A673 (cell line): ENCODE results near the gene PPP1R18. TPM values are rescaled to one million over a fixed set of nuclear protein-coding genes. Genes with fewer than 3 reads are reported as not detected.

ENCODE experiments used
- BruUV-seq: library from RNA; stranded (reverse); fragments of 400-500 nt; replicated peaks from 2 replicates; lab custom pipeline; 2021; lab: Mats Ljungman, UMichigan
- CTCF ChIA-PET: fragments of 300-600 bp; sonication (Branson Sonifier 250); formaldehyde crosslinking; loops from one replicate; lab custom pipeline; 2022; ENCODE audit warnings: antibody characterized with exemption; lab: Charles Lee
- POLR2A ChIA-PET: fragments of 300-600 bp; sonication (Branson Sonifier 250); formaldehyde crosslinking; loops from one replicate; lab custom pipeline; 2022; ENCODE audit warnings: antibody characterized with exemption; ENCODE audit not compliant: low non-redundant PET; lab: Charles Lee
- DNase-seq: peaks from one replicate; pipeline ENCODE4 v3.0.0-alpha.2; 2015; ENCODE audit warnings: low spot score
- H3K27ac ChIP-seq: fragments of 200-600 bp; sonication (generic); 2 replicates; pipeline ENCODE4 v1.5.1; 2016; ENCODE audit warnings: mixed run types, low read depth, mild to moderate bottlenecking, mixed read lengths, antibody characterized with exemption, low read length; ENCODE audit not compliant: poor library complexity, severe bottlenecking
- H3K27me3 ChIP-seq: fragments of 200-600 bp; sonication (generic); replicated peaks from 2 replicates; pipeline ENCODE4 v1.6.1; 2017; ENCODE audit warnings: mixed run types, low read depth, mild to moderate bottlenecking, mixed read lengths, antibody characterized with exemption, low read length; ENCODE audit not compliant: insufficient read depth, poor library complexity
- H3K36me3 ChIP-seq: fragments of 200-600 bp; sonication (generic); 2 replicates; pipeline ENCODE4 v1.6.1; 2016; ENCODE audit warnings: mixed run types, mild to moderate bottlenecking, mixed read lengths, antibody characterized with exemption, low read length; ENCODE audit not compliant: insufficient read depth, poor library complexity, severe bottlenecking
- H3K4me1 ChIP-seq: fragments of 200-600 bp; sonication (generic); 2 replicates; pipeline ENCODE4 v1.6.1; 2017; ENCODE audit warnings: mixed run types, mild to moderate bottlenecking, mixed read lengths, antibody characterized with exemption, low read length; ENCODE audit not compliant: insufficient read depth, poor library complexity, severe bottlenecking
- H3K4me3 ChIP-seq: fragments of 200-600 bp; sonication (generic); 2 replicates; pipeline ENCODE4 v1.5.1; 2016; ENCODE audit warnings: low read depth, mixed run types, mild to moderate bottlenecking, mixed read lengths, low read length; ENCODE audit not compliant: poor library complexity, severe bottlenecking
- H3K9me3 ChIP-seq: fragments of 200-600 bp; sonication (generic); 2 replicates; pipeline ENCODE4 v1.6.1; 2016; ENCODE audit warnings: mixed run types, low read depth, mild to moderate bottlenecking, mixed read lengths, antibody characterized with exemption, low read length; ENCODE audit not compliant: poor library complexity, severe bottlenecking
- CTCF ChIP-seq: fragments of 300-800, 200-600 bp; sonication (generic); conservative IDR thresholded peaks from 2 replicates; pipeline ENCODE4 v1.5.1; 2017; ENCODE audit warnings: low read depth, mild to moderate bottlenecking, antibody characterized with exemption, low read length, moderate library complexity, mixed read lengths
- EZH2 ChIP-seq: fragments of 200-600 bp; sonication (generic); IDR thresholded peaks from 2 replicates; pipeline ENCODE4 v1.6.1; 2017; ENCODE audit warnings: borderline replicate concordance, low read depth, mild to moderate bottlenecking, mixed read lengths, antibody characterized with exemption, low read length; ENCODE audit not compliant: poor library complexity, severe bottlenecking
- intact Hi-C: fragments of 100-400 bp; cut with micrococcal nuclease; formaldehyde crosslinking; loops from one replicate; pipeline ENCODE4 v1.10.0; 2022; ENCODE audit not compliant: unreplicated experiment
- total RNA-seq: library from RNA; stranded (reverse); gene quantifications from 2 replicates; pipeline ENCODE4 v1.2.3, GENCODE V29; 2021

Gene PPP1R18
- total RNA-seq, 1 experiment from 2014 or later: 50.3 TPM

DNA sequence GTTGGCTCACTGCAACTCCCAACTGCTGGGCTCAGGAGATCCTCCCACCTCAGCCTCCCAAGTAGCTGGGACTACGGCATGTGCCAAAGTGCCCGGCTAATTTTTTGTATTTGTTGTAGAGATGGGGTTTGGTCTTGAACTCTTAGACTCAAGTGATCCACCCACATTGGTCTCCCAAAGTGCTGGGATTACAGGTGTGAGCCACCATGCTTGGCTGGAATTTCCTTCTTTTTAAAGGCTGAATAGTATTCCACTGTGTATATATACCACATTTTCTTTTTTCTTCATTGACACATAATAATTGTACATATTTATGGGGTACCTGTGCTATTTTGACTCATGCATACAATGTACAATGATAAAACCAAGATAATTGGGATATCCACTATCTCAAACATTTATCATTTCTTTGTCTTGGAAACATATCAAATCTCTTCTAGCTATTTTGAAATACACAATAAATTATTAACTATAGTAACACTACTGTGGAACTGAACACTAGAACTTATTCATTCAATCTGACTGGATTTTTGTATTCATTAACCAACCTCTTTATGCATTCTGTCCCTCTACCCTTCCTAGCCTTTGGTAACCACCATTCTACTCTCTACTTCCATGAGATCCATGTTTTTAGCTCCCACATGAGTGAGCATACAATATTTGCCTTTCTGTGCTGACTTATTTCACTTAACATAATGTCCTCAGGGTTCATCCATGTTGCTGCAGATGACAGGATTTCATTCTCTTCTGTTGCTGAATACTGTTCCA lies 22.8 kb upstream of the PPP1R18 start:
- no peak overlapping the region for H3K27ac ChIP-seq
- H3K9me3 ChIP-seq: no peaks in the 10 kb centered on the region
- BruUV-seq: no TSS peak
- ChIA-PET POLR2A (no interaction called here), CTCF (no interaction called here)
- TF ChIP-seq EZH2 (no peak), CTCF (no peak)
- no peak overlapping the region for H3K4me3 ChIP-seq
- intact Hi-C loops: no loop called here
- H3K27me3 ChIP-seq: no peaks in the 10 kb centered on the region
- peaks cover 71% of the 10 kb centered on the region for H3K36me3 ChIP-seq
- peaks cover 5% of the 10 kb centered on the region for H3K4me1 ChIP-seq
- DNase-seq: no peak

DNA sequence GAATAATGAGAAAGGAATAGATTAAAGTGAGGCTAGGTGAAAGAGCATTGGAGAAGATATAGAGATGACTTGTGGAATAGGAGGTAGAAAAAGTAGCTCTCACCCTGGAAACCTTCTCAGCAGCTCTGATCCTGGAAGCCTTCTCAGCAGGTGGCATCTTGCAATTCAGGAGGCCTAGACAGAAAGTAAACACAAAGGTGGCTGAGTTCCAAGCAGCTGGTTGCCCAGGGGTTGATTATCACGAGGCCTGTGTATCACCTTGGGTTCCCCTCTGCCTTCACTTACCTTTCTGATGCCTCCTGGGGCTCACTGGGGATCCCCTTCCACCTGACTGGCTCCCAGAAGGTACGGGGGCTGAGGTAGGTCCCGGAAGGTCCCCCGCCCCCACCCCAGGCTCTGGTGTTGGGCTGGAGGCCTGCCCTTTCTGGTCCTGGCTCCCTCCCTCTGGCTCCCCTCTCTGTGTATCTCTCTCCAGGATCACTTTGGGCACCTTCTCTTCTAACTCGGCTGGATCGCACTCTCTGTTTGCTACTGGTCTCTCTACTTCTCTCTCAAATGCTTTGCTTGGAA lies 20.9 kb upstream of the PPP1R18 start:
- H3K4me1 ChIP-seq: peaks cover 5% of the 10 kb centered on the region
- TF ChIP-seq CTCF (no peak), EZH2 (no peak)
- intact Hi-C loops: no loop called here
- POLR2A ChIA-PET: no interaction called here
- no peaks in the 10 kb centered on the region for H3K9me3 ChIP-seq
- H3K27me3 ChIP-seq: no peaks in the 10 kb centered on the region
- no TSS peak for BruUV-seq
- CTCF ChIA-PET: no interaction called here
- H3K36me3 ChIP-seq: peaks cover 58% of the 10 kb centered on the region
- no peak for DNase-seq
- H3K27ac ChIP-seq: peak overlapping the region; percentile 50
- no peak overlapping the region for H3K4me3 ChIP-seq

GRCh38 chr6:30705620-30706019 lies 19.2 kb upstream of the PPP1R18 start:
- no peak overlapping the region for H3K4me3 ChIP-seq
- intact Hi-C loops: no loop called here
- TF ChIP-seq EZH2 (no peak), CTCF (no peak)
- H3K36me3 ChIP-seq: peaks cover 47% of the 10 kb centered on the region
- DNase-seq: no peak
- no peaks in the 10 kb centered on the region for H3K27me3 ChIP-seq
- H3K27ac ChIP-seq: no peak overlapping the region
- H3K4me1 ChIP-seq: peaks cover 5% of the 10 kb centered on the region
- no TSS peak for BruUV-seq
- ChIA-PET CTCF (no interaction called here), POLR2A (no interaction called here)
- no peaks in the 10 kb centered on the region for H3K9me3 ChIP-seq
